ENCODE results near the gene TRNP1.
A peak's percentile ranks its signal among the peaks of the same experiment; 100 is the strongest.
"Not testable (repeated sequence)": the region's sequence is repeated elsewhere in the genome, so short reads cannot be mapped to it uniquely, and the experiment has no call there.

TRNP1 gene

DNA sequence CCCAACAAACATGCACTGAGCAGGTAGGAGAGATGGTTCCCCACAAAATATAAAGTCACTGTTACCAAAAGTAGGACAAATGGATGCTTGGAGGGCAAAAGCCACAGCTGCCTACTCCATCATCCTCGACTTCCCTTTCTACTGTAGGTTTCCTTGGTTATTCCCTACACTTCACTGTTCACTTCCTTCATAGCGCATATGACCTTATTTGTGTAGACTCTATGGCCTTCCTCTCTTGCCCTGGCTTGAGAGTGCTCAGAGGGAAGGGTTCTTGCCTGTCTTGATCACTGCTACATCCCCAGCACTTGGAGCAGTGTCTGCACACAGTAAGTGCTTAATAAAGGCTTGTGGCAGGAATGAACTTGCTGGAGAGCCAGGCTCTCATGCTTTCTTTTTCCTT is 14.6 kb upstream of the TRNP1 start:
- H3K27me3 ChIP-seq (ENCODE audit: control insufficient read depth, insufficient read depth, low read length): peaks cover 3% of the 10 kb centered on the region
- H3K27ac ChIP-seq (ENCODE audit: low read depth, low read length): no peak overlapping the region
- no peaks in the 10 kb centered on the region for H3K4me1 ChIP-seq (ENCODE audit: control insufficient read depth, insufficient read depth, low read length)
- no peaks in the 10 kb centered on the region for H3K36me3 ChIP-seq (ENCODE audit: control insufficient read depth, insufficient read depth, low read length)
- no peak overlapping the region for H3K9ac ChIP-seq (ENCODE audit: low read length)
- H3K4me3 ChIP-seq (ENCODE audit: low read length): no peak overlapping the region

DNA sequence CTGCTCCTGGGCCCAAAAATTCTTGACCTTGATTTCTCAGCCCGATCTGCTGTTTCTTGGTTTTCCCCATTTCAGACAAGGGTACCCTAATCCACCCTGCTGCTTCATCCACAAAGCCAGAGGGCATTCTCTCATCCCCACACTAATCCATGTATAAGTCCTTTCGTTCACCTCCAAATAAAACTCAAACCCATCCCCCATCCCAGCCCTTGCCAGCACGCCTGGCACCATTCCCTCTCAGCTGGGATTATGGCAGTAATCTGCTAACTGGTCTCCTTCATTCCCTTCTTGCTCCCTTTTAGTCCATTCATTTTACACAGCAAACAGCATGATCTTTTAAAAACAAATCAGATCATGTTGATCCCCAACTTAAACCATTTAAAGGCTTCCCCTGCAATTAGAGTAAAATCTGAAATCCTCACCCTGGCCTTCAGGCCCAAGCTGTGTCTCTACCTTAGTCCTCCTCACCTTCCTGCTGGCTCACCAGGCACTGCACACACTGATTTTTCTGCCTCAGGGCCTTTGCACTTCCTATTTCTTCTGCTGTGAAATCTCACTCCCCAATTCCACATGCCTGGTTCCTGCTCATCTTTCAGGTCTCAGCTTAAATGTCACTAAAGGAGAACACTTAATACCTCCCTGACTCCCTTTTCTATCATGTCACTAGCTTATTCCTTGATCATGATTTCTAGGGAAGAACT is 12.2 kb upstream of the TRNP1 start:
- H3K4me3 ChIP-seq (ENCODE audit: low read length): no peak overlapping the region
- H3K27me3 ChIP-seq (ENCODE audit: control insufficient read depth, insufficient read depth, low read length): peaks cover 3% of the 10 kb centered on the region
- no peak overlapping the region for H3K9ac ChIP-seq (ENCODE audit: low read length)
- H3K36me3 ChIP-seq (ENCODE audit: control insufficient read depth, insufficient read depth, low read length): no peaks in the 10 kb centered on the region
- H3K4me1 ChIP-seq (ENCODE audit: control insufficient read depth, insufficient read depth, low read length): no peaks in the 10 kb centered on the region
- no peak overlapping the region for H3K27ac ChIP-seq (ENCODE audit: low read depth, low read length)

DNA sequence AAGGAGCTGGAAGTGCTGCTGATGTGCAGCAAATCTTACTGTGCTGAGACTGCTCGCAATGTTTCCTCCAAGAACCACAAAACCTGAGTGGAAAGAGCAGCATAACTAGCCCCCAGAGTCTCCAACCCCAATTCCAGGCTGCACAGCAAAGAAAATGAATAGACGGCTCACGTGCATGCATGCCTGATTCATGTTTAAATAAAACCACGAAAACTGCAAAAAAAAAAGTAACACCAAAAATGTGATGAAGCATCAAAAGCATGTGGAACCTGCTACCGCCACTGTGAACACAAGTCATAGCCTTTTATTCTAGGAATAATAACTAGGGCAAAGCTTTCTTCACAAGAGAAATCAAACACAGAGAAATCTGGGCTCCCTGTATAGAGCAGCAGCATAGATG is 9.6 kb upstream of the TRNP1 start:
- no peaks in the 10 kb centered on the region for H3K36me3 ChIP-seq (ENCODE audit: control insufficient read depth, insufficient read depth, low read length)
- no peak overlapping the region for H3K9ac ChIP-seq (ENCODE audit: low read length)
- H3K27ac ChIP-seq (ENCODE audit: low read depth, low read length): no peak overlapping the region
- H3K27me3 ChIP-seq (ENCODE audit: control insufficient read depth, insufficient read depth, low read length): peaks cover 3% of the 10 kb centered on the region
- no peaks in the 10 kb centered on the region for H3K4me1 ChIP-seq (ENCODE audit: control insufficient read depth, insufficient read depth, low read length)
- no peak overlapping the region for H3K4me3 ChIP-seq (ENCODE audit: low read length)

DNA sequence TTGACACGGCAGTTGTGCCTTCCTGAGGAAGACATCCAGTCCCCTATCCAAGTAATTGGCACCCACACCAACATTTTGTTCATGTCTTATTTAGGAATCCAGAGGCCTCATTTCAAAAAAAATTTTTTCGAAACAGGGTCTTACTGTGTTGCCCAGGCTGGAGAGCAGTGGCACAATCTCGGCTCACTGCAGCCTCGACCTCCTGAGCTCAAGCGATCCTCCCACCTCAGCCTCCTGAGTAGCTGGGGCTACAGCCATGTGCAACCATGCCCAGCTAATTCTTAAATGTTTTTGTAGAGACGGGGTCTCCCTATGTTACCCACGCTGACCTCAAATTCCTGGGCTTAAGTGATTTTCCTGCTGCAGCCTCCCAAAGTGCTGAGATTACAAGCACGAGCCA is 9.2 kb upstream of the TRNP1 start:
- Histone ChIP-seq H3K27me3 (ENCODE audit: control insufficient read depth, insufficient read depth, low read length) (peaks cover 3% of the 10 kb centered on the region), H3K4me1 (ENCODE audit: control insufficient read depth, insufficient read depth, low read length) (no peaks in the 10 kb centered on the region), H3K9ac (ENCODE audit: low read length) (no peak overlapping the region), H3K36me3 (ENCODE audit: control insufficient read depth, insufficient read depth, low read length) (no peaks in the 10 kb centered on the region), H3K4me3 (ENCODE audit: low read length) (no peak overlapping the region), H3K27ac (ENCODE audit: low read depth, low read length) (no peak overlapping the region)

DNA sequence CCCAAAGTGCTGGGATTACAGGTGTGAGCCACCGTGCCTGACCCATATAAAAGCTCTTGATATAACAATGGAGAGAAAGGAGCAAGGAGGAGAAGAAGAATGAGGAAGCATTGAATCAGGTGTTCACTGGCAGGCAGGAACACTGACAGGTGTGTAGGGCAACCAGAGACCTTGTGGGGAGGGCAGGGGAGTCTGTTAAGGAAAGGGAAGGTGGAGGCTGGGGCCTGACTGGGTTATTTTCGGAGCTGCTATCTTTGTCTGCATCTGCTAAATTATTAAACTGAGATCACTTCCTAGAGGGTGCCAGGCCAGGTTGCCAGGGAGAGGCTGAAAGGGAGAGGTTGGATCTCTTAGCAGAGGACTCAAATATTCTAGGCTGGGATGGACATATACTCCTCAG is 6.8 kb upstream of the TRNP1 start:
- H3K27me3 ChIP-seq (ENCODE audit: control insufficient read depth, insufficient read depth, low read length): peaks cover 3% of the 10 kb centered on the region
- H3K27ac ChIP-seq (ENCODE audit: low read depth, low read length): no peak overlapping the region
- no peaks in the 10 kb centered on the region for H3K36me3 ChIP-seq (ENCODE audit: control insufficient read depth, insufficient read depth, low read length)
- no peak overlapping the region for H3K4me3 ChIP-seq (ENCODE audit: low read length)
- H3K9ac ChIP-seq (ENCODE audit: low read length): no peak overlapping the region
- no peaks in the 10 kb centered on the region for H3K4me1 ChIP-seq (ENCODE audit: control insufficient read depth, insufficient read depth, low read length)

DNA sequence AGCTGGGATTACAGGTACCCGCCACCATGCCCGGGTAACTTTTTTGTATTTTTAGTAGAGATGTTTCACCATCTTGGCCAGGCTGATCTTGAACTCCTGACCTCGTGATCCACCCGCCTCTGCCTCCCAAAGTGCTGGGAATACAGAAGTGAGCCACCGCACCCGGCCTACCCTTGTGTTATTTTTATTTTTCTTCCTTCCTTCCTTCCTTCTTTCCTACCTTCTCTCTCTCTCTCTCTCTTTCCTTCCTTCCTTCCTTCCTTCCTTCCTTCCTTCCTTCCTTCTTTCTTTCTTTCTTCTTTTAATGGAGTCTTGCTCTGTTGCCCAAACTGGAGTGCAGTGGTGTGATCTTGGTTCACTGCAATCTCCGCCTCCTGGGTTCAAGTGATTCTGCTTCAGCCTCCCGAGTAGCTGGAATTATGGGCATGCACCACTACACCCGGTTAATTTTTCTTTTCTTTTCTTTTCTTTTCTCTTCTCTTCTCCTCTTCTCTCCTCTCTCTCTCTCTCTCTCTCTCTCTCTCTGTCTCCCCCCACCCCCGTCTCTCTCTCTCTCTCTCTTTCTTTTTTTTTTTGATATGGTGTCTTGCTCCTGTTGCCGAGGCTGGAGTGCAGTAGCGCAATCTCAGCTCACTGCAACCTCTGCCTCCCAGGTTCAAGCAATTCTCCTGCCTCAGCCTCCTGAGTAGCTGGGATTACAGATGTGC is 3.9 kb upstream of the TRNP1 start:
- H3K27me3 ChIP-seq (ENCODE audit: control insufficient read depth, insufficient read depth, low read length); H3K4me1 ChIP-seq (ENCODE audit: control insufficient read depth, insufficient read depth, low read length); H3K27ac ChIP-seq (ENCODE audit: low read depth, low read length); H3K9ac ChIP-seq (ENCODE audit: low read length); H3K4me3 ChIP-seq (ENCODE audit: low read length); H3K36me3 ChIP-seq (ENCODE audit: control insufficient read depth, insufficient read depth, low read length): not testable (repeated sequence)

DNA sequence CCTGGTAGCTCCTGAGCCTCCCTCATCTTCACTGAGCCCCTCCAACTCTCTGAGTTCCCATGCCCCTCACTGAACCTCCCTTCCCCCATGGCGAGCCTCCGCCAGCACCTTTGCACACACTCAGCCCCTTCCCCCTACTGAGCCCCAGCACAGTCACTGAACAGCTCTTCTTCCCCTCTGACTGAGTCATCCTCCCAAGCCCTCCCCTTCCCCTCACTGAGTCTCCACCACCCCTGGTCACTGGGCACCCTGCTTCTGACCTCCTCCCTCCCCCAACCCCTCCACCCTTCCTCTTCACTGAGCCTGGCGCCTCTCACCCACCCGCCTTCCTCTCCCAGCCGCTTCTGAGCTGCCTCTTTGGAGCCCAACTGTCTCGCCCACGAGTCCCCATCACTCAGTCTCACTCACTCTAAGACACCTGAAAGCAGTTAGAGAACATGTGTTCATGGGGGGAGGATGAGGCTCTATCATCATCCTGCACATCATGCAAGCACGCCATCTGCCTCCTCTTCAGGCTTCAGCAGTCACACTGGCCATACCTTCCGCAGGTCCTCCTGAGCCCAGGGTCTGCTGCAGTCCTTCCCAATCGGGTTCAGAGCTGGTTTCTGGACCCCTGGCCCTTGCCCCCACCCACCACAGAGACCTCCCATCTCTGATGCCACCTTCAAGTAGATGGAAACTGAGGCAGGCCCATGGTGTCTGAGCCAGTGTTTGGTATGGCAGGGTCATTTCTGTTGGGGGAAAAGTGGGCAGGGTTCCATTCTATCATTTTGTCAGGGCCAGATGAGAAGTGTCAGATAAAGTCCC is 2.0 kb upstream of the TRNP1 start:
- Histone ChIP-seq H3K36me3 (ENCODE audit: control insufficient read depth, insufficient read depth, low read length) (no peaks in the 10 kb centered on the region), H3K27ac (ENCODE audit: low read depth, low read length) (no peak overlapping the region), H3K9ac (ENCODE audit: low read length) (no peak overlapping the region), H3K4me3 (ENCODE audit: low read length) (no peak overlapping the region), H3K27me3 (ENCODE audit: control insufficient read depth, insufficient read depth, low read length) (peaks cover 17% of the 10 kb centered on the region), H3K4me1 (ENCODE audit: control insufficient read depth, insufficient read depth, low read length) (peaks cover 7% of the 10 kb centered on the region)

DNA sequence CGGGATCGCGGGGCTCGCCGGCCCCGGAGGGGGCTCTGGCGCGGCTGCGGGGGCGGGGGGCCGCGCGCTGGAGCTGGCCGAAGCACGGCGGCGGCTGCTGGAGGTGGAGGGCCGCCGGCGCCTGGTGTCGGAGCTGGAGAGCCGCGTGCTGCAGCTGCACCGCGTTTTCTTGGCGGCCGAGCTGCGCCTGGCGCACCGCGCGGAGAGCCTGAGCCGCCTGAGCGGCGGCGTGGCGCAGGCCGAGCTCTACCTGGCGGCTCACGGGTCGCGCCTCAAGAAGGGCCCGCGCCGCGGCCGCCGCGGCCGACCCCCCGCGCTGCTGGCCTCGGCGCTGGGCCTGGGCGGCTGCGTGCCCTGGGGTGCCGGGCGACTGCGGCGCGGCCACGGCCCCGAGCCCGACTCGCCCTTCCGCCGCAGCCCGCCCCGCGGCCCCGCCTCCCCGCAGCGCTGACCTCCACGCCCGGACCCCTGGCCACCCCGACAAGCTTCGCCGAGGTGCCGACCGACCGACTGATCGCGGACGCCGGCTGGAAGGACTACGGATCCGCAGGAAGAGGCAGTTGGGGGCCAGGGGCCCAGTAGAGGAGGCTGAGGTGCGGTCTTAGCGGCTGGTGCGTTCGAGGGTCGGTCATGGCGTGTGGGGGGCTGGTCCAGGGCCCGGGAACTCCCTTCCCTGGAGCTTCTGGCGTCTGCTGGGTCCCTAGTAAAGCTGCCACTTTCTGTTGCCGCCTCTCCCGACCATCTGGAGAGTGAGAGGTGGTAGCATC is 711 bp downstream of the TRNP1 start:
- Histone ChIP-seq H3K27ac (ENCODE audit: low read depth, low read length) (peak overlapping the region; percentile 48), H3K9ac (ENCODE audit: low read length) (no peak overlapping the region), H3K27me3 (ENCODE audit: control insufficient read depth, insufficient read depth, low read length) (peaks cover 17% of the 10 kb centered on the region), H3K4me3 (ENCODE audit: low read length) (peak overlapping the region; percentile 58), H3K4me1 (ENCODE audit: control insufficient read depth, insufficient read depth, low read length) (peaks cover 22% of the 10 kb centered on the region), H3K36me3 (ENCODE audit: control insufficient read depth, insufficient read depth, low read length) (no peaks in the 10 kb centered on the region)

DNA sequence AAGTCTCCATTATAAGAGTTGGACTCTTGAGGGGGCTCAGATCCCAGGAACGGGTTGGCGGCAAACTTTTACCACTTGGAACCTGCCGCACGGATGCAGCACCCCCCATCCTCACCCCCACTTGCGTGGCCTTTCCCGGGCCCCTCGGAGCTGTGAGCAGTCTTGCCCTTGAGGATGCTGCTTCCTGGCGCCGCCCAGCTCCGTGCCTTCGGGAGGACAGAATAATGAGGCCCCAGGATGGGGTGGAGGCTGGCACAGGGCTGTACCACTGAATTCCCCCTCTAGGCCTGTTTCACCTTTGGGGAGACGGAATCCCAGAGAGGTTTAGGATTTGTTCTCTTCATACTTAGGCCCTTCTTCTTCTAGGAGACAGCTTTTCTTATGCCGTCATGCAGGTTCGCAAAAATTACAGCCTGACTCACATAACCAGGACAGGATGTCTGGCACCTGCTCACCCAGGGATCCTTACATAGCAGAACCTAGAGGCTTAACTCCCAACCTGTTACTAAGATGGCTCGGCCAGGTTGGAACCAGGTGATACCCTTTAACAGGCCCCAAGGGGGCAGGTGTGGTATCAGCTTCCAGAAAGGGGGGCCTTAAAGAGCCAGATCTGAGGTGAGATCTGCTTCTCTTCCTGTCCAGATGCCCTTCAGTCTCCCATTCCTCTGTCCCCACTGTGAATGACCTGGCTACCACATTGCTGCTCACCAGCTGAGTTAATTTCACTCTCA is 1.5 kb downstream of the TRNP1 start:
- Histone ChIP-seq H3K27ac (ENCODE audit: low read depth, low read length) (no peak overlapping the region), H3K27me3 (ENCODE audit: control insufficient read depth, insufficient read depth, low read length) (peaks cover 17% of the 10 kb centered on the region), H3K36me3 (ENCODE audit: control insufficient read depth, insufficient read depth, low read length) (no peaks in the 10 kb centered on the region), H3K4me3 (ENCODE audit: low read length) (peak overlapping the region; percentile 58), H3K4me1 (ENCODE audit: control insufficient read depth, insufficient read depth, low read length) (peaks cover 28% of the 10 kb centered on the region), H3K9ac (ENCODE audit: low read length) (no peak overlapping the region)

DNA sequence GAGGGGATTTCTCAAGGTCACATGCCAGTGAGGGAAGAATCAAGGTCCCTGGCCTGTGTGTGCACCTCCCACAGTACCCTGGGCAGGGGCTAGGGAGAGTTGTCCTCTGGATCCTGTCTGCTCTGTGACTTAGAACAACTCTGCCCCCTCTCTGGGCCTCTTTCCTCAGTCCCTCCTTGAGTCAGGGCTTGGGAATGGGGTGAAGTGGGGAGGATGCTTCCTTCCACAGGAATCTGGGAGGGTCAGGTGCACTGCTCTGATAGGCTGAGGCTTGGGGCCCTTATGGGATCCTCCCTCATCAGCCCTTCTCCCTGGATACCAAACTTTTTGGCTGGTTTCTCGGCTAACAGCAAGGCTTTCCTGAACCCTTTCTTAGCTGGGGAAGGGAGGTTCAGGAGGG is 2.5 kb downstream of the TRNP1 start:
- Histone ChIP-seq H3K27me3 (ENCODE audit: control insufficient read depth, insufficient read depth, low read length) (peaks cover 17% of the 10 kb centered on the region), H3K9ac (ENCODE audit: low read length) (no peak overlapping the region), H3K4me1 (ENCODE audit: control insufficient read depth, insufficient read depth, low read length) (peaks cover 39% of the 10 kb centered on the region), H3K36me3 (ENCODE audit: control insufficient read depth, insufficient read depth, low read length) (no peaks in the 10 kb centered on the region), H3K4me3 (ENCODE audit: low read length) (no peak overlapping the region), H3K27ac (ENCODE audit: low read depth, low read length) (no peak overlapping the region)

DNA sequence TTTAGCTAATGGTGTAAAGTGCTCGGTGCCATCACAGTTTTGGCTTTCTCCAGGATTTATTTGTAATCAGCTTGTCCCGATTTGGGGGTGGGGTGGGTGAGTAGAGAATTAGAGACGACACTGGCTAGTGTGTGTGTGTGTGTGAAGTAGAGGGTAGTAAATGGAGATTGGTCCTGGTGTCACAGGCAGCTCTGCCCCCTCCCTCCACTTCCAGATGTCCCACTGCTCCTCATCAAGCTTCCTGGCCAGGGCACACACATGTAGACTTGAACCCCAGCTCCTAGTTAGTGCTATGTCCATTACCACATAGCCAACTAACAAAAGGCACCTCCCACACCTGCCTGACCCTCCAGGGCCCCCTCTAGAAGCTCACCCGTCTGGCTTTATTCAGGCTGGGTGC is 3.2 kb downstream of the TRNP1 start:
- peaks cover 40% of the 10 kb centered on the region for H3K4me1 ChIP-seq (ENCODE audit: control insufficient read depth, insufficient read depth, low read length)
- H3K27ac ChIP-seq (ENCODE audit: low read depth, low read length): no peak overlapping the region

More for the DNA sequence above, 3.2 kb downstream of the TRNP1 start:
- Histone ChIP-seq H3K27me3 (ENCODE audit: control insufficient read depth, insufficient read depth, low read length) (peaks cover 17% of the 10 kb centered on the region), H3K4me3 (ENCODE audit: low read length) (no peak overlapping the region), H3K36me3 (ENCODE audit: control insufficient read depth, insufficient read depth, low read length) (no peaks in the 10 kb centered on the region), H3K9ac (ENCODE audit: low read length) (no peak overlapping the region)

All from rectal smooth muscle tissue (tissue), 1 donor.